ENCODE results near the gene EEF1A2.
A peak's percentile ranks its signal among the peaks of the same experiment; 100 is the strongest.
"Not testable (repeated sequence)": the region's sequence is repeated elsewhere in the genome, so short reads cannot be mapped to it uniquely, and the experiment has no call there.

Gene EEF1A2

GRCh38 chr20:63518946-63519667, 20.2 kb upstream of the EEF1A2 start:
- no peak for DNase-seq (ENCODE audit: extremely low spot score)
- no peak for TF ChIP-seq SP1 (IDR thresholded peaks at IDR 0.05)
- 0 out of 2 replicates have a peak, but pooled peaks have one; percentile 30 for TF ChIP-seq L3MBTL2 (conservative IDR thresholded peaks at IDR 0.05)
- ChIA-PET CTCF (interaction anchor here (0.9 kb wide), 1 partner anchor 22 kb away, joined by 3 read pairs; no protein-coding TSS in a partner anchor), POLR2A (interaction anchor here (2.2 kb wide), 1 partner anchor 12 kb away, joined by 8 read pairs; no protein-coding TSS in a partner anchor)

- TF ChIP-seq FOXM1 (IDR thresholded peaks at IDR 0.05; ENCODE audit: borderline replicate concordance), result no peak
- TF ChIP-seq FOXA1 (IDR thresholded peaks at IDR 0.05), result no peak
- no peak for TF ChIP-seq HDGF (IDR thresholded peaks at IDR 0.05; ENCODE audit: borderline replicate concordance)
- TF ChIP-seq L3MBTL2 (conservative IDR thresholded peaks at IDR 0.05), result no peak
- no peak for TF ChIP-seq ELF4 (IDR thresholded peaks at IDR 0.05)
- TF ChIP-seq BHLHE40 (IDR thresholded peaks at IDR 0.05; ENCODE audit: borderline replicate concordance), result no peak
- TF ChIP-seq ZNF384 (IDR thresholded peaks at IDR 0.05), result no peak
- TF ChIP-seq PKNOX1 (IDR thresholded peaks at IDR 0.05), result no peak
- TF ChIP-seq TARDBP (IDR thresholded peaks at IDR 0.05), result no peak
- no peak for TF ChIP-seq SUZ12 (IDR thresholded peaks at IDR 0.05)
- TF ChIP-seq FOXK2 (IDR thresholded peaks at IDR 0.05), result no peak
- no peak for TF ChIP-seq CTBP1 (IDR thresholded peaks at IDR 0.05; ENCODE audit: borderline replicate concordance)
- ChIA-PET CTCF (no interaction called here), POLR2A (no interaction called here)
- no peak for DNase-seq (ENCODE audit: extremely low spot score)
Observed at GRCh38 chr20:63518351-63518861, 19.5 kb upstream of the EEF1A2 start.

GRCh38 chr20:63517376-63518309, 18.8 kb upstream of the EEF1A2 start:
- POLR2A ChIA-PET, result no interaction called here
- TF ChIP-seq NFRKB (IDR thresholded peaks at IDR 0.05) (no peak), L3MBTL2 (conservative IDR thresholded peaks at IDR 0.05) (no peak), LEF1 (IDR thresholded peaks at IDR 0.05; ENCODE audit: borderline replicate concordance) (no peak)
- no peak for DNase-seq (ENCODE audit: extremely low spot score)
- CTCF ChIA-PET, result interaction anchor here (1.1 kb wide), 1 partner anchor 21 kb away, joined by 5 read pairs; no protein-coding TSS in a partner anchor

GRCh38 chr20:63514520-63514919, 15.6 kb upstream of the EEF1A2 start:
- DNase-seq (ENCODE audit: extremely low spot score); CTCF ChIA-PET: not testable (repeated sequence)

GRCh38 chr20:63513207-63513606, 14.3 kb upstream of the EEF1A2 start:
- no peak for DNase-seq (ENCODE audit: extremely low spot score)
- TF ChIP-seq NFRKB (IDR thresholded peaks at IDR 0.05), result no peak
- no peak for TF ChIP-seq FOXK2 (IDR thresholded peaks at IDR 0.05)
- TF ChIP-seq CTBP1 (IDR thresholded peaks at IDR 0.05; ENCODE audit: borderline replicate concordance), result no peak
- TF ChIP-seq TARDBP (IDR thresholded peaks at IDR 0.05), result no peak
- TF ChIP-seq SP1 (IDR thresholded peaks at IDR 0.05), result no peak
- TF ChIP-seq SUZ12 (IDR thresholded peaks at IDR 0.05), result no peak
- TF ChIP-seq ARNT (IDR thresholded peaks at IDR 0.05), result no peak
- no peak for TF ChIP-seq L3MBTL2 (conservative IDR thresholded peaks at IDR 0.05)
- TF ChIP-seq BHLHE40 (IDR thresholded peaks at IDR 0.05; ENCODE audit: borderline replicate concordance), result no peak
- TF ChIP-seq PKNOX1 (IDR thresholded peaks at IDR 0.05), result no peak
- TF ChIP-seq ZNF384 (IDR thresholded peaks at IDR 0.05), result no peak
- TF ChIP-seq LEF1 (IDR thresholded peaks at IDR 0.05; ENCODE audit: borderline replicate concordance), result no peak
- no peak for TF ChIP-seq FOXA1 (IDR thresholded peaks at IDR 0.05)
- TF ChIP-seq ELF4 (IDR thresholded peaks at IDR 0.05), result no peak
- TF ChIP-seq HDGF (IDR thresholded peaks at IDR 0.05; ENCODE audit: borderline replicate concordance), result no peak
- no peak for TF ChIP-seq FOXM1 (IDR thresholded peaks at IDR 0.05; ENCODE audit: borderline replicate concordance)
- ChIA-PET CTCF (no interaction called here), POLR2A (no interaction called here)

More at GRCh38 chr20:63514520-63514919, 15.6 kb upstream of the EEF1A2 start:
- POLR2A ChIA-PET, result not testable (repeated sequence)

- no peak for TF ChIP-seq FOXM1 (IDR thresholded peaks at IDR 0.05; ENCODE audit: borderline replicate concordance)
- TF ChIP-seq CTBP1 (IDR thresholded peaks at IDR 0.05; ENCODE audit: borderline replicate concordance), result no peak
- no peak for TF ChIP-seq ELF4 (IDR thresholded peaks at IDR 0.05)
- no peak for TF ChIP-seq PKNOX1 (IDR thresholded peaks at IDR 0.05)
- TF ChIP-seq ZNF384 (IDR thresholded peaks at IDR 0.05), result no peak
- TF ChIP-seq L3MBTL2 (conservative IDR thresholded peaks at IDR 0.05), result no peak
- TF ChIP-seq SUZ12 (IDR thresholded peaks at IDR 0.05), result no peak
- no peak for TF ChIP-seq NFRKB (IDR thresholded peaks at IDR 0.05)
- TF ChIP-seq SP1 (IDR thresholded peaks at IDR 0.05), result no peak
- TF ChIP-seq FOXK2 (IDR thresholded peaks at IDR 0.05), result no peak
- no peak for TF ChIP-seq FOXA1 (IDR thresholded peaks at IDR 0.05)
- TF ChIP-seq HDGF (IDR thresholded peaks at IDR 0.05; ENCODE audit: borderline replicate concordance), result no peak
- CTCF ChIA-PET, result no interaction called here
- POLR2A ChIA-PET, result no interaction called here
- DNase-seq (ENCODE audit: extremely low spot score), result no peak
Observed at GRCh38 chr20:63509088-63509564, 10.2 kb upstream of the EEF1A2 start.

Data from HEK293T (cell line).